Right kidney (tissue), 1 donor: ENCODE results near the gene GGA1.
A peak's percentile ranks its signal among the peaks of the same experiment; 100 is the strongest.

ENCODE experiments used
- DNase-seq: peaks from one replicate; pipeline ENCODE4 v3.0.0-alpha.2; 2016

The GGA1 gene

DNA sequence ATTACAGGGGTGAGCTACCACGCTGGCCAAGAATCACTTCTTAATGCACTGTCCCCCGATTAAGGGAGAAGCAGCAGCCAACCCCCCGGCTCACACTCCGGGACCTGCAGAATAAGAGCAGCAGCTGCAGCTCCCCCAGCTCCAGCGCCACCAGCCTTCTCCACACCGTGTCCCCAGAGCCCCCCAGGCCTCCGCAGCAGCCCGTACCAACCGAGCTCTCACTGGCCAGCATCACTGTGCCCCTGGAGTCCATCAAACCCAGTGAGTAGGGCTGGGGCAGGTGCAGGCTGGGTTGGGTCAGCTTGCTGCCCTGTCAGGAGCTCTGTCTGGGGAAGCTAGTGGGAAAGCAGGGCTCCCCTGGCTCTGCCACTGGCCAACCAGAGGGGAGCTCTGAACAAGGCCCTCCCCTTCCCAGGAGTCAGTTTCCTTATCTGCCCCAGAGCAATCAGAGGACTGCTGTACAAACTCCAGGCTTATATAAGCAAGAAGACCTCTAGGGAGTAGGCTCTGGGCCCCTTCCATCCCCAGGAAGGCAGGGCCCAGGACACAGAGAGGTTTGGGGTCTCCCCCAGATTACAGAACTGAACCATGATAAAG lies 22.3 kb downstream of the GGA1 start:
- no peak for DNase-seq

DNA sequence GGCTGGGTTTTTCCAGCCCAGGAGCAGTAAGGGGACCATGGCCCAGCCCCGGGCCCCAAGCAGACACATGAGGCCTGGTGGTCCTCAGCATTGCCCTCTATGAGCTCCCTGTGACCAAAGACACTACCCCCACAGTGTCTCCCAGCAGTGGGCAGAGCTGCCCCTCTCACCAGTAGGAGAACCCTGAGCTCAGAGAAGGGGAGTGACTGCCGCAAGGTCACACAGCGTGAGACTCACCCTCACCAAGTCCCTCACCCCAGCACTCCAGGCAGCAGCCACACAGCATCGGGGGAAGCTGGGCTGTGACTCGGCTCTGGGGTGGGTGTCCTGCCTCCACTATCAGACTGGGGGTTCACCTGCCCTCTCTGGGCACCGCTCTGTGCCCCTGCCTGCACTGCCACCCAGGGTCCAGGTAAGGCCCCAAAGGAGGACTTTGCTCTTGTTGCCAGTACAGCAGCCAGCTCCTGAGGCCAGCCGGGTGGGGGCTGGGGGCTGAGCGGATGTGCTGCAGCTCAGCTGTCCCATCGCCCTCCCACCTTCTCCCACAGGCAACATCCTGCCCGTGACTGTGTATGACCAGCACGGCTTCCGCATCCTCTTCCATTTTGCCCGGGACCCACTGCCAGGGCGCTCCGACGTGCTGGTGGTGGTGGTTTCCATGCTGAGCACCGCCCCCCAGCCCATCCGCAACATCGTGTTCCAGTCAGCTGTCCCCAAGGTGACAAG lies 23.0 kb downstream of the GGA1 start:
- DNase-seq, result no peak

GRCh38 chr22:37632174-37633088 lies 23.8 kb downstream of the GGA1 start:
- no peak for DNase-seq

GRCh38 chr22:37633089-37633624 lies 24.5 kb downstream of the GGA1 start:
- peak; percentile 41 for DNase-seq

DNA sequence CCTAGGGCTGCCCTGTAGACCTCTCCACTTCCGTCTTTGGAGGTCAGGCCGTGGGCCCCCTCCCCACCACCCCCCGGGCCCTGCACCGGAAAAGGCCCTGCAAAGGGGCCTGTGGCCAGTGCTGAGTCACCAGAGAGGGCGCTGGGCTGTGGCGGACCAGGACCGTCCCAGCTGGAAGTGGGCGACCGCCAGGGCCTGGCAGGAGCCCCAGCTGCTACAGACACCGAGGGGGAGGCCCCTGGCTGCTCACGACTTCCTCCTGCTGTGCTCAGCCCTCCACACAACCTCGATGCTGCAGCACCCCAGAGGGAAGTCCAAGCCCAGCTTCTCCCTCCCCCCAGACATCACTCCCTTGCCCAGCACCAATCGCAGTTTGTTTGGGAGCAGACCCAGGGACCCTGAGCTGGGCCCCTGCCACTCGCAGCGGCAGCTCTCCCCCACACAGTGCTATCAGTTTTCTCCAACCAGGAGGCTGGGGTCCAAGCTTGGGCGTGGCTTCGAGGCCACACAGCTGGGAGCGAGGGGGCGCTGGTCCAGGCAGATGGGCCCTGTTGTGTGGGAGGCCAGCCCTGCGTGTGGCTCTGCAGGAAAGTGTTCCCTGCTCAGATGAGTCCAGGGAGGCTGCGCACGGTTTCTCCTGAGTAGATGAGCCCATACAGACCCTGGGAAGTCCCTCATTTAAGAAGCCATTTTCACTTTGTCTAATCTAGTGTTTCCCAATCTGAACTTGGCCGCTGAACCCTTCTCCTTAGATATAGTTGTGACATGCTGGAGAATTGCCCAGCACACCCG lies 25.2 kb downstream of the GGA1 start:
- peak; percentile 90 for DNase-seq

DNA sequence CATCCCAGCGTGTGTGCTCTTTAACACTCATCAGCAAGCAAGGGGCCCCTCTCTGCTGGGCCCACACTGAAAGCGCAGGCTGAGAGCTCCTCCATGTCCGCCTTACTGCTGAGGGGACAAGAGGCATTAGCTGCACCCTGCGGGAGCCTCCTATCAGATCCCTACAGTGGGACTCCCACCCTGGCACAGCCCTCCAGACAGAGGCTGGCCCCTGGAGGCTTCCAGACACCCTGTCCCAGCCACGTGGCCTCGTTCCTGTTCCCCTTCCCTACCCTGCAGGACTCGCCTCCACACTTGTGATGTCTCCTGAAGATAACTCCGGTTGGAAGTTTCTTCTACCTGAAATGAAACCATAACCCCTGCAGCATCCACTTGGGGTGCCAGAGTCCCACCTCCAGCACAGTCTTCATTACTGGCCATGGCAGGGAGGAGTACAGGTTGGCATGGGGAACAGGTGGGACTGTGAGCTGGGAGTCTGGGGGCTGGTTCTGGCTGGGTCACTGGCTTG lies 25.8 kb downstream of the GGA1 start:
- DNase-seq, result no peak

- no peak for DNase-seq
These were observed 26.5 kb downstream of the GGA1 start for GRCh38 chr22:37635157-37635556.

DNA sequence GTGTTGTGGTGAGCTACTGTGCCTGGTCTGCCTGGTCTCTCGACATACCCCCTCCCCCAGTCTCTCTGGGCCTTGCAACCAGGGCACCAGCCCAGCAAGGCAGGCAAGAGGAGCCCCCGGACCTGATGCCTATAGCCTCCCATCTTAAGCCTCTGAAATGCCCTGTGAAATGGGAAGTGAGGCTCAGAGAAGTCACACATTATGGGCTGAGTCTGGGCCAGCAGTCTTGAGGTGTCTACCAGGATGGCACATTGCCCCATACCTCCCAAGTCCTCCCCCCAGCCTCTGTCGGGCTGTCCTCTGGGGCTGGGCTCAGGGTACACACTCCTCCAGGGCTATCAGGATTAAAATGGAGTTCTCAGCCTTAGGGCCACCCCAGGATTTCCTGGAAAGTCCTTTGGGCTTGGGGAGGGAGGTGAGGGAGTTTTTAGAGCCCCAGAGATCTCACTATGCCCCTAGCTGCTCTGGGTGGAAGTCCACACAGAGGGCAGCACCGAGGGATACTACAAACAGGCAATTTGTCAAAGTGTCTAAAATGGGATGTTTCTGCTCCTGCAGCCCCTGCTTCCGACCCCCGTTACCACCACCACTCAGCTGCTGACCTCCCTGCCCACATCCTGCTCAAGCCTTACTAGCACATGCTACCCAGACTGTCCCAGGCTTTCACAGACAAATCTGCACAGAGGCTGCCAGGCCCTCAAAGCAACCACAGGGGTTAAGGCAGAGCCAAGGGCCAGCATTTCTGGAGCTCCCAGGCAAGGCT lies 27.7 kb downstream of the GGA1 start:
- no peak for DNase-seq

- no peak for DNase-seq
These were observed 28.3 kb downstream of the GGA1 start for GRCh38 chr22:37636949-37637273.

DNA sequence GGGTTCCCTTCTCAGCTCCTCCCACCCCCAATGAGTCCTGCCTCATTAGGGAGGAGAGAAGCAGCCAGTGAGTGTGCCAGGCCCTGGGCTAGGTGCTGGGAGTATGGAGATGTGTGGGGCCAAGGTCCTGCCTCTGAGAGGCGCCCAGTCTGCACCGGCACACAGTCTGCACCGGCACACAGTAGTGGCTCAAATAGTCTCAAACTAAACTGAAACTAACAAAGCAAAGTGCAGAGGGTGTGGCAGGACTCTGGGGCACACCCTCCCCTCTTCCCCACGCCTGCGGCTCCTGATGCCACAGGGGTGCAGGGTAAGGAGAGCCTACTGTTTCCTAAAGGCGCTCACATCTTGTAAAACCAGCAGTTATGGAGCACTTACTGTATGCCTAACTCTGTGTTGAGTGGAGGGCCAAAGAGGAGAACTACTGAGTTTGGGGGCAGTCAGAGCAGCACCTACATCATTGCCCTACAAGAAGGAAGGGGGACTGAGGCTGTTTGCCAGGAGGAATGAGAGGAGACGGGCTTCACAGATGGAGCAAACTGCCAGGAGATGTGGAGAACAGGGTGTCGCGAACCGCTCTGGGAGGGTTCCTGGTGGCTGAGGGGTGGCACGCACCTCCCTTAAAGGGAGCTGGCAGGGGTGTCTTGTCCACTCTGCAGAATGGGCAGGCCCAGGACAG lies 29.9 kb downstream of the GGA1 start:
- no peak for DNase-seq

DNA sequence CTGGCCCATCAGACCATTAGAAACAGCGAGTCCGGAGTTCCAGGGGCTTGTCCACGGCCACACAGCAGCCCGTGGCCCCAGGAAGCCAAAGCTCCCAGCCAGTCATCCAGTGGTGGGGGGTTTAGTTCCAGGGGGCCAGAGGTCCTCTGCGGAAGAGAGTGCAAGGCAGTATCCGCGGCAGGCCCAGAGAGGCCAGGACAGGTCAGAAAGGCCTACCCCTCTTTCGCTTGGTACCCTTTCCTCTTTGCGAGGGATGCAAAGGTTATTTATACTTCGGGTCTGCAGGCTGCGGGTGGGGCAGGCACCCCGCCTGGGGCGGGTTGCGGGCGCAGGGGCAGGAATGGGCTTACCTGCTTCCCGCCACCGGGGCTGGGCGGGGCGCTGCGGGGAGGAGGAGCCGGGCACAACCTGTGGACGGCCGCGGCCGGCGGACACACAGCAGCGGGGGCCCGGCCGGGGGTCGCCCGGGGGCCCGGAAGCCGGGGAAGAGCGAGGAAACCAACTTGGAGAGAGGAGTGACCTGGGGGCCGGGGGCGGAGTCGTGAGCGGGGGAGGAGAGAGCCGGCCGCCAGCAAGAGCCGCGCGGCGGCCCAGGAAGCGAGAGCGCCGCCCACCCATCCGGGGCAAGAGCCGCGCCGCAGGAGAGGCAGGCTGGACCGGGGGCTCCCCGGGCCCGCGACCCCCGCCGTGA lies 30.6 kb downstream of the GGA1 start, which contains the start of gene SH3BP1:
SH3BP1 (plus strand) TSS at position 600 of the 691 bp plus-strand sequence. CDS start 119 bp downstream, outside the sequence.
- DNase-seq, result peak; percentile 67

DNA sequence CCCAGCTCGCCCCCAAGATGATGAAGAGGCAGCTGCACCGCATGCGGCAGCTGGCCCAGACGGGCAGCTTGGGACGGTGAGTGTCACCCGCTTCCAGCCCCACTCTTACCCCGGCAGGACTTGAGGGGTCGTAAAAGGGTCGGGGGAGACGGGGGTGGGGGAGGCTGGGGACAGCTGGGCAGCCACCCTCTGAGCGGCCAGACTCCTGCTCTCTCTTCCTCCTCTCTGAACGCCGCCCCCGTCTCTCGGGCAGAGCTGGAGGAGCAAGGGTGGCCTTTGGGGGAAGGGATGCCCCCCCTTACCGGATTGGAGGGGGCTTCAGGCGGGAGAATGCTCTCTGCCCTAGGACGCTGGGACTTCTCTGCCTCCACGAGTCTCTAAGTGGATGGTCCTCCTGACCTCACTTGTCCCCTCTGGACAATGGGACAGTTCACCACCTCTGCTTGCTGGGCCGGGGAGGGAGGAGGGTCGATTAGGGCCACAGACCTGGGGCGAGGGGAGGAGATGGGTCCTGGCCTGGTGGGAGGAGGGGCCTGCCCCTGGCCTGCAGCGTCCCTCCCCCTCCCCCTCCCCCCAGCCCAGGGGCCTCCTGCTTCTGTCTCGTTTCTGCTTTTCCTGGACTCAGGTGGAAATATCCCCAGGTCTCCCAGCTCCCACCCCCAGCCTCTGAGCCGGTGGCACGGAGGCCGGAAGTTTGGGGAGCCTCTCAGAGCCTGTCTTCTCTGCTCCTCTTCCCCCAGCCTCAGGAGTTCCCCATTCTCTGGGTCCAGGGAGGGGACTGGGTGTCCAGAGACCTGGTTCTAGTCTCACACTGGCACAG lies 31.3 kb downstream of the GGA1 start:
- DNase-seq, result no peak

DNA sequence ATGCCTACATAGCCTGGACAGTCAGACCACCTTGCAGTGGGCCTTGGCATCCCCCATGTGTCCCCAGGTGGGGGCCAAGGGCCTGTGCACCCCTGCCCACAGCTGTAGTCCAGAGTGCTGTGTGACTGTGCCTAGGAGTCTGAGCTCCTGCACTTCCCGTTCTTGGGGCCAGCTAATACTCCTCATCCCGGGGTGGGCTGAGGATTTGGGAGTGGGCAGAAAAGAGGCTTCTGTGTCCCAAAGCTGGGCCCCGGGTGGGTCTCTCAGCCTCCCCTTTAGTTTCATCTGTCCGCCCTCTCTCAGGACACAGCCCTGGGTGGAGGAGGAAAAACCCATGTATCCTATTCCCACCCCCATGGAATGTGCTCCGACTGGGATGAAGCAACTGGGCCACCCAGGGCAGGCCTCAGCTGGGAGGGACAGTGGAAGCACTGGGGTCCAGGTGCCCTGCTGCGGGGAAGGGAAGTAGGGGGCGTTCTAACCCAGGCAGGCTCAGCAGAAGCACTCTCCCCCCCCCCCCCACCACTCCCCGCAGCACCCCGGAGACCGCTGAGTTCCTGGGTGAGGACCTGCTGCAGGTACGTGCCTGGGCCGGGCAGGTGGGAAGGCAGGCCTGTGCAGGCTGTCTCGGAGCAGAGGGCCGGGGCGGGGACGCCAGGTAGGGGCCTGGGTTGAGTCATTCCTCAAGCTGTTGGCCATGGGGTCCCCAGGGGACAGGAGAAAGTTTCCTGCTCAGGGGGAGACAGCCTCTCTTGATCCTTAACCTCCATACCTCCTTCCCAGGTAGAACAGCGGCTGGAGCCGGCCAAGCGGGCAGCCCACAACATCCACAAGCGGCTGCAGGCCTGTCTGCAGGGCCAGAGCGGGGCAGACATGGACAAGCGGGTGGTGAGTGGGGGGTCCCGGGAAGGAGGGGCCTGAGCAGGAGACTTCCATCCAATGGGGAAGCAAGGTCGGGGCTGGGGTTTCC lies 32.2 kb downstream of the GGA1 start:
- no peak for DNase-seq

GRCh38 chr22:37641561-37641949 lies 32.9 kb downstream of the GGA1 start:
- DNase-seq, result no peak

- DNase-seq, result peak; percentile 64
These were observed 34.7 kb downstream of the GGA1 start for GRCh38 chr22:37643225-37643847.

GRCh38 chr22:37647317-37647716 lies 38.7 kb downstream of the GGA1 start:
- no peak for DNase-seq

GRCh38 chr22:37647928-37648327 lies 39.3 kb downstream of the GGA1 start:
- no peak for DNase-seq
